Placental pericyte (primary cell): ENCODE measurements around the gene PLA2G1B. TPM values are rescaled to one million over a fixed set of nuclear protein-coding genes. Genes with fewer than 3 reads are reported as not detected.

Experiments used
- small RNA-seq: library from RNA; depleted of rRNA; stranded (forward); fragments of <200 nt; gene quantifications from one replicate; pipeline ENCODE3, GENCODE V24; 2012; ENCODE audit warnings: low replicate concordance
- total RNA-seq: library from RNA; depleted of rRNA; stranded (reverse); fragments of >200 nt; gene quantifications from 2 replicates; pipeline ENCODE4 v1.2.3, GENCODE V29; 2012

Gene PLA2G1B
- not detected in 2 replicates for total RNA-seq

GRCh38 chr12:120327593-120327992, at the start of gene PLA2G1B:
TSS of gene PLA2G1B (minus strand) at chr12:120327779. CDS start at chr12:120327753, 26 bp downstream.

GRCh38 chr12:120368789-120369602, 41.4 kb upstream of the PLA2G1B start, which contains the start of gene MSI1:
TSS of gene MSI1 (minus strand) at chr12:120369164. CDS start at chr12:120369091, 73 bp downstream.

GRCh38 chr12:120301962-120302815, 25.4 kb downstream of the PLA2G1B start, which contains the start of gene SIRT4:
TSS of gene SIRT4 (plus strand) at chr12:120302321. CDS start at chr12:120303562, 1,241 bp downstream.

GRCh38 chr12:120292661-120293531, 34.7 kb downstream of the PLA2G1B start, which contains the start of gene RNU4-1:
TSS of gene RNU4-1 (minus strand) at chr12:120293237.

Small RNA genes lying within 50 kb of the gene (small RNA-seq; reads per million reads assigned to genes)
- gene RNU4-1 (241 reads per million, percentile 99 among the genes with 10 or more reads in this experiment), gene RNU4-2 (504 reads per million, percentile 99 among the genes with 10 or more reads in this experiment), gene RNU6-1088P (not detected)

Other genes with a start within 250 kb of the PLA2G1B start
- gene RAB35, start 211.0 kb downstream of the PLA2G1B start, total RNA-seq: 19.3 and 35.9 TPM in 2 replicates
- gene GCN1, start 133.1 kb downstream of the PLA2G1B start, total RNA-seq: 99.8 and 201 TPM in 2 replicates
- gene RPLP0, start 126.7 kb downstream of the PLA2G1B start, total RNA-seq: 1,724 and 3,331 TPM in 2 replicates
- 46.2 and 150 TPM in 2 replicates for gene PXN, start 62.0 kb downstream of the PLA2G1B start, total RNA-seq
- under 0.01 TPM in 2 replicates for gene RNU4-2, start 35.9 kb downstream of the PLA2G1B start, total RNA-seq
- under 0.01 TPM in 2 replicates for gene RNU4-1, start 34.5 kb downstream of the PLA2G1B start, total RNA-seq
- 0.66 and 0.86 TPM in 2 replicates for gene SIRT4, start 25.5 kb downstream of the PLA2G1B start, total RNA-seq
- not detected in 2 replicates for gene MSI1, start 41.4 kb upstream of the PLA2G1B start, total RNA-seq
- gene COX6A1, start 110.3 kb upstream of the PLA2G1B start, total RNA-seq: 260 and 322 TPM in 2 replicates
- gene TRIAP1, start 118.6 kb upstream of the PLA2G1B start, total RNA-seq: 16.2 and 27.6 TPM in 2 replicates
- 13.3 and 16.9 TPM in 2 replicates for gene GATC, start 118.7 kb upstream of the PLA2G1B start, total RNA-seq
- 132 and 154 TPM in 2 replicates for gene SRSF9, start 142.0 kb upstream of the PLA2G1B start, total RNA-seq
- 228 and 256 TPM in 2 replicates for gene DYNLL1, start 168.3 kb upstream of the PLA2G1B start, total RNA-seq
- 16.5 and 21.9 TPM in 2 replicates for gene COQ5, start 201.4 kb upstream of the PLA2G1B start, total RNA-seq
- gene RNF10, start 206.6 kb upstream of the PLA2G1B start, total RNA-seq: 114 and 200 TPM in 2 replicates